Activated CD4-positive, alpha-beta T cell treated with anti-CD3 and anti-CD28 coated beads, Interleukin-2, Interleukin-6, amounts not matched to agents 100 ng/mL and 50 ng/mL, durations not matched to agents 16 hours and 8 hours (primary cell): ENCODE data around the gene GSTM3.
"Not testable (repeated sequence)": the region's sequence is repeated elsewhere in the genome, so short reads cannot be mapped to it uniquely, and the experiment has no call there.

Source experiments
- DNase-seq: peaks from one replicate; pipeline ENCODE4 v3.0.0-alpha.2; 2020

The GSTM3 gene

DNA sequence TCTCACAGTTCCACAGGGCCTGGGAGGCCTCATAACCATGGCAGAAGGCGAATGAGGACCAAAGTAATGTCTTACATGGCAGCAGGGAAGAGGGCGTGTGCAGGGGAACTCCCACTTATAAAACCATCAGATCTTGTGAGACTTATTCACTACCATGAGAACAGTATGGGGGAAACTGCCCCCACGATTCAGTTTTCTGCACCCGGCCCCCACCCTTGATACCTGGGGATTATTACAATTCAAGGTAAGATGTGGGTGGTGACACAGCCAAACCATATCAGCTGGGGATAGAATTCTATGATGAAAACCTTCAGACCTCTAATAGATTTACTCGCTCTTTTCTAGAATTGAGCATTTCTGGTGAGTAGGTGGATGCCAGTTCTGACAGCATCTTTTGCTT lies 46.4 kb downstream of the GSTM3 start:
- not testable (repeated sequence) for DNase-seq

- DNase-seq = no peak
Observed at GRCh38 chr1:109691759-109692158, 49.1 kb downstream of the GSTM3 start.

DNA sequence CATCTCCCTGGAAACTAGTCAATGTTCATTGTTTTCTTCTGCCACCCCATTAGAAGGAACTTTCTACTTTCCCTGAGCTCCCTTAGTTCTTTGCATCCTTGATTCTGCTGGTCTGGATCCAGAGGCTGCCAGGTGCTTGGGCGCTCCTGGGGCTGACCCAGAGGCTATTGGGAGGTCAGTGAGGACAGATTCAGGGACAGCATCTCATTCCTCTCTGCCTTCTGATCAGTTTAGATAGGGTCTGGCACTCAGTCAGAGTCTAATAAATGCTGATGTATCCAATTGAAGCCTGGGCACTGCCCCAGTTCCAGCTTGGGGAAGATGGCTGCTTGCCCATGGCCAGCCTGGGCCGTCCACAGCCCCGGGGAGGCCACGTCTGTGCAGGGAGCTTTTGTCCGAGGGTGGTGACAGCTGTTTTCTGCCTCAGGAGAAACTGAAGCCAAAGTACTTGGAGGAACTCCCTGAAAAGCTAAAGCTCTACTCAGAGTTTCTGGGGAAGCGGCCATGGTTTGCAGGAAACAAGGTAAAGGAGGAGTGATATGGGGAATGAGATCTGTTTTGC lies 50.9 kb downstream of the GSTM3 start:
- no peak for DNase-seq

GRCh38 chr1:109687641-109688499 lies 53.0 kb downstream of the GSTM3 start, which contains the start of gene GSTM1:
TSS of gene GSTM1 (plus strand) at chr1:109687817. CDS start at chr1:109687874, 57 bp downstream.
- no peak for DNase-seq

DNA sequence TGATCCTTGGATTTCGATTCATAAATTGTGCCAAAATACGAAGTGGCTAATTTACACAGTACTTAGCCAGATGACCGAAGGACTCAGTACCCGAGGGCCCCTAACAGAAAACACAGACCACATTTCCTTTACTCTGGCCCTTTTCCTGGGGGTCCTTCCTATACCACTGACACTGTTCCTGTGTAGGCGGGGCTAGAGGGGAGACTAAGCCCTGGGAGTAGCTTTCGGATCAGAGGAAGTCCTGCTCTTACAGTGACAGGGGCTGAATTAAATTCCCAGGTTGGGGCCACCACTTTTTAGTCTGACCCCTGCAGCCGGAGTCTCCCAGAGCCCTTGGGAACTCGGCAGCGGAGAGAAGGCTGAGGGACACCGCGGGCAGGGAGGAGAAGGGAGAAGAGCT lies 53.7 kb downstream of the GSTM3 start:
- DNase-seq = not testable (repeated sequence)

DNA sequence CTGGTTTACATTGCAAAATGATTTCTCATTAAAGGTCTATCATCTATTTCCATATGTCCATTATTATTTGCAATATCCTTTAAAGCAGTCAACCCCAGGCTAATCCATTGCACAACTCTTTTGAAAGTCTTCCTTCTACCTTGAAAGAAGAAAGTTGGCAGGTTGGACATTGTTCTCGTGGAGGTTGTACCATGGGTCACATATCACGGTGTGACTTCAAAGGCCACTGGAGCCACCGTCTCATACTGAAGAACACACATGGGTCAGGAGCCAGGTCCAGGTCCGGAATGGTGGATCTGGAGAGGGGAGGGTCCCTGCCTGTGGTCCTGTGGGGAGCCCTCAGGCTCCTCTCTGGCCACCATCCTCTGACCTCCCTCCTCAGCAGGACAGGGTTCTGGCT lies 54.9 kb downstream of the GSTM3 start:
- not testable (repeated sequence) for DNase-seq

DNA sequence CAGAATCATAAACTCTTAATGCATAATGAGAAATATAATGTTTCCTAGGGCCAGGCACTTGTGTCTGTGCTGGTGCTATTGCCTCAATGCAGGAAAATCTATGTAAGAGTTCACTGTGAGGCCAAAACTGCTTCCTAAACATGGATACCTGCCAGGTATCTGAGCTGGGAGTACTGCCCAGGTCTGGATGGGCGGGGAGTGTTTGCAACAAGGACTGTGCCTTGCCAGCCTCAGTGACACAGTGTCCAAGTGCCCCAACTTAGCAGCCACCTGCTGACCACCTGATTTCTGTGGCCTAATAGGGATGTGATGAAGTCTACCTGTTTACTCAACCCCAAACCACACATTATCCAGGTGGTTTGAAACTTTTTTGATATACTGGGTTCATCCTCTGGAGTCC lies 55.4 kb downstream of the GSTM3 start:
- not testable (repeated sequence) for DNase-seq

- not testable (repeated sequence) for DNase-seq
Observed at GRCh38 chr1:109684777-109685176, 56.1 kb downstream of the GSTM3 start.
